HepG2 (cell line): Measurements from ENCODE around the gene SLC43A1. TPM values are rescaled to one million over a fixed set of nuclear protein-coding genes. Genes with fewer than 3 reads are reported as not detected.

Experiments
- BRCA1 ChIP-seq: sonication (generic); formaldehyde crosslinking; IDR thresholded peaks from 2 replicates; pipeline ENCODE4 v1.4.0; 2020; ENCODE audit warnings: missing genetic modification reagents
- FOXA3 ChIP-seq: IDR thresholded peaks from 2 replicates; pipeline ENCODE4 v1.6.1; 2016; ENCODE audit warnings: missing genetic modification reagents, missing compliant biosample characterization
- FOXK1 ChIP-seq: sonication (generic); formaldehyde crosslinking; IDR thresholded peaks from 2 replicates; pipeline ENCODE4 v1.4.0; 2020; ENCODE audit warnings: low read depth, missing genetic modification reagents, borderline replicate concordance
- HMGA1 ChIP-seq: sonication (generic); formaldehyde crosslinking; conservative IDR thresholded peaks from 2 replicates; pipeline ENCODE4 v1.4.0; 2020; ENCODE audit warnings: missing genetic modification reagents
- MEIS2 ChIP-seq: sonication (generic); formaldehyde crosslinking; IDR thresholded peaks from 2 replicates; pipeline ENCODE4 v1.9.0; 2021; ENCODE audit warnings: mild to moderate bottlenecking, missing genetic modification reagents
- SMAD9 ChIP-seq: sonication (generic); formaldehyde crosslinking; IDR thresholded peaks from 2 replicates; pipeline ENCODE4 v1.5.1; 2020; ENCODE audit warnings: mild to moderate bottlenecking, missing genetic modification reagents
- SOX13 ChIP-seq, 3 experiments: fragments of 450-650 bp in 1 of 3; sonication (generic) in 1 of 3; formaldehyde crosslinking in 1 of 3; IDR thresholded peaks in 2 of 3; conservative IDR thresholded peaks in 1 of 3; 2 replicates each; pipeline versions ENCODE4 v1.5.0 to v1.6.1; 2016 to 2020; ENCODE audit warnings: antibody characterized with exemption in 1 of 3, mild to moderate bottlenecking in 1 of 3, missing compliant biosample characterization in 1 of 3, missing genetic modification reagents in 1 of 3, moderate library complexity in 1 of 3
- SOX6 ChIP-seq, 2 experiments: fragments of 450-650 bp in 1 of 2; sonication (generic) in 1 of 2; formaldehyde crosslinking in 1 of 2; IDR thresholded peaks; 2 replicates each; pipeline versions ENCODE4 v1.4.0 to v1.6.1; 2017 to 2020; ENCODE audit warnings: antibody characterized with exemption in 1 of 2, mild to moderate bottlenecking in 1 of 2, missing genetic modification reagents in 1 of 2
- ZNF136 ChIP-seq: sonication (generic); formaldehyde crosslinking; IDR thresholded peaks from 2 replicates; pipeline ENCODE4 v1.8.1; 2022; ENCODE audit warnings: low read depth, mild to moderate bottlenecking, moderate library complexity, missing genetic modification reagents
- ZNF234 ChIP-seq: sonication (generic); formaldehyde crosslinking; conservative IDR thresholded peaks from 2 replicates; pipeline ENCODE4 v1.5.1; 2020; ENCODE audit warnings: mild to moderate bottlenecking, missing genetic modification reagents
- ZNF776 ChIP-seq: sonication (generic); formaldehyde crosslinking; IDR thresholded peaks from 2 replicates; pipeline ENCODE4 v1.4.0; 2020; ENCODE audit warnings: mild to moderate bottlenecking, missing genetic modification reagents
- polyA plus RNA-seq, 8 experiments: library from polyadenylated mRNA; depleted of rRNA in 3 of 8; stranded (reverse) in 7 of 8; unstranded in 1 of 8; fragments of >200 nt; fragmentation: Illumina TruSeq in 4 of 8; extraction: Trizol in 4 of 8; gene quantifications; 2 replicates each; pipeline versions ENCODE4 v1.2.1 to v1.2.3, GENCODE V29; 2011 to 2016; ENCODE audit warnings: low read depth in 4 of 8, missing spikeins in 1 of 8, mixed read lengths in 1 of 8; ENCODE audit not compliant: insufficient read depth in 1 of 8
- total RNA-seq, 5 experiments: library from RNA; depleted of rRNA; stranded (reverse); fragments of >200 nt; fragmentation: Illumina TruSeq; extraction: Trizol; gene quantifications; 2 replicates each; pipeline ENCODE4 v1.2.3, GENCODE V29; 2016; ENCODE audit warnings: low read depth in 1 of 5
- TF ChIP-seq, protein P1 (sequence below): sonication (generic); formaldehyde crosslinking; IDR thresholded peaks from 2 replicates; pipeline ENCODE4 v1.5.0; 2020; ENCODE audit warnings: mild to moderate bottlenecking, missing genetic modification reagents, moderate library complexity
- TF ChIP-seq, protein P2 (sequence below): sonication (generic); formaldehyde crosslinking; IDR thresholded peaks from 2 replicates; pipeline ENCODE4 v1.9.0; 2022; ENCODE audit warnings: missing genetic modification reagents, mild to moderate bottlenecking, borderline replicate concordance
- TF ChIP-seq, protein P3 (sequence below): sonication (generic); formaldehyde crosslinking; conservative IDR thresholded peaks from 2 replicates; pipeline ENCODE4 v1.4.0; 2020; ENCODE audit warnings: mild to moderate bottlenecking, missing genetic modification reagents, moderate library complexity

SLC43A1 gene
- total and polyA plus RNA-seq, 2 of the 13 experiments (the other 11 are each of a cell fraction or from before 2014, with no cell fraction given): 72.3 to 87.6 TPM

DNA sequence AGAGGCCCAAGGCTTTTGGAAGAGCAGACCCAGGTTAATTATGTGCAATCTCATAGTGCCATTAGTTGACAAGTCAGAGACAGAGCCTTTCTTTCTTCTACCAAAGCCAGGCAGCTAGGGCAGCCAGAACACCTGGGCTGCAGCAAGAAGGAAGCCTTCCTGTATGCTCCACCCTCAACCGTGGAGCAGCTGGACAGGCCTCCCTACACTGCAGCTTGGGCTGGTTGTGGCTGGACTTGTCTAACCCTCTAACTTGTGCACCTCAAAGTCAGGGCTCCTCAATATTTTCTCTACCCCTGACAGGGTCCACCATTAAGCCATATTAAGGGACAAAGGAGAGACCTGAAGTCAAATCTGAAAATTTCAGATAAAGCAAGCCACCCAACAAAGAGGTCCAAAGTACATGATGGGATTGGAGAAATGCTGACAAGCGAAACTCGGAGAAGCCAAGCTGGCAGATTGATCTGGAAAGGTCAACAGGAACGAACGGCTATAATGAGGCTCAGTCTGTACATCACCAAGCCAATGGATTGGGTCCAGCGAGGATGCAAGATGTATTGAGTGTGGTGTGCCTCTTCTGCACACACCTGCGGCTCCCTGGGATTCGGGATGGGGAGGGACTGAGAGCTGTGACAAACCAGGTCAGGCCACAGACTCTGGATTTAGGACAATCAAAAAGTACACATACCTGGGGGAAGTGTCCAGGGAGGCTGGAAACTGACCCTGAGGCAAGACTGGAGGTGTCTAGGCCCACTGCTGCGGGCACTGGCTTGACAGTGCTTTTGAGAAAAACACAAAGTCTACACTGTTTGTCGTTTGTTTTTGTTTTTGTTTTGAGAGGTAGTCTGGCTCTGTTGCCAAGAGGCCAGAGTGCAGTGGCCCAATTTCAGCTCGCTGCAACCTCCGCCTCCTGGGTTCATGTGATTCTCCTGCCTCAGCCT lies 76.9 kb downstream of the SLC43A1 start (continued):
- TF ChIP-seq, protein P1, sequence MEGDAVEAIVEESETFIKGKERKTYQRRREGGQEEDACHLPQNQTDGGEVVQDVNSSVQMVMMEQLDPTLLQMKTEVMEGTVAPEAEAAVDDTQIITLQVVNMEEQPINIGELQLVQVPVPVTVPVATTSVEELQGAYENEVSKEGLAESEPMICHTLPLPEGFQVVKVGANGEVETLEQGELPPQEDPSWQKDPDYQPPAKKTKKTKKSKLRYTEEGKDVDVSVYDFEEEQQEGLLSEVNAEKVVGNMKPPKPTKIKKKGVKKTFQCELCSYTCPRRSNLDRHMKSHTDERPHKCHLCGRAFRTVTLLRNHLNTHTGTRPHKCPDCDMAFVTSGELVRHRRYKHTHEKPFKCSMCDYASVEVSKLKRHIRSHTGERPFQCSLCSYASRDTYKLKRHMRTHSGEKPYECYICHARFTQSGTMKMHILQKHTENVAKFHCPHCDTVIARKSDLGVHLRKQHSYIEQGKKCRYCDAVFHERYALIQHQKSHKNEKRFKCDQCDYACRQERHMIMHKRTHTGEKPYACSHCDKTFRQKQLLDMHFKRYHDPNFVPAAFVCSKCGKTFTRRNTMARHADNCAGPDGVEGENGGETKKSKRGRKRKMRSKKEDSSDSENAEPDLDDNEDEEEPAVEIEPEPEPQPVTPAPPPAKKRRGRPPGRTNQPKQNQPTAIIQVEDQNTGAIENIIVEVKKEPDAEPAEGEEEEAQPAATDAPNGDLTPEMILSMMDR (CRISPR knock-in tag): no peak
- TF ChIP-seq SMAD9 (CRISPR knock-in tag) (no peak), ZNF776 (CRISPR knock-in tag) (no peak), ZNF136 (CRISPR knock-in tag) (no peak), ZNF234 (CRISPR knock-in tag) (no peak), SOX6 (IDR thresholded peaks at IDR 0.05) (no peak), SOX6 (CRISPR knock-in tag; IDR thresholded peaks at IDR 0.05) (peak; percentile 43; the same call in 1 of the 2 replicates), FOXA3 (CRISPR knock-in tag) (0 out of 2 replicates have a peak, but pooled peaks have one; percentile 25), SOX13 (IDR thresholded peaks at IDR 0.05) (no peak), SOX13 (CRISPR knock-in tag; conservative IDR thresholded peaks at IDR 0.05 in 1 of 2, IDR thresholded peaks at IDR 0.05 in 1 of 2) (peak in 1 of 2 experiments; percentile 23; a peak in 1 of 4 replicates), BRCA1 (no peak), HMGA1 (CRISPR knock-in tag) (no peak), FOXK1 (CRISPR knock-in tag) (peak; percentile 11; the same call in 1 of the 2 replicates), MEIS2 (0 out of 2 replicates have a peak, but pooled peaks have one; percentile 33)
- TF ChIP-seq, protein P2, sequence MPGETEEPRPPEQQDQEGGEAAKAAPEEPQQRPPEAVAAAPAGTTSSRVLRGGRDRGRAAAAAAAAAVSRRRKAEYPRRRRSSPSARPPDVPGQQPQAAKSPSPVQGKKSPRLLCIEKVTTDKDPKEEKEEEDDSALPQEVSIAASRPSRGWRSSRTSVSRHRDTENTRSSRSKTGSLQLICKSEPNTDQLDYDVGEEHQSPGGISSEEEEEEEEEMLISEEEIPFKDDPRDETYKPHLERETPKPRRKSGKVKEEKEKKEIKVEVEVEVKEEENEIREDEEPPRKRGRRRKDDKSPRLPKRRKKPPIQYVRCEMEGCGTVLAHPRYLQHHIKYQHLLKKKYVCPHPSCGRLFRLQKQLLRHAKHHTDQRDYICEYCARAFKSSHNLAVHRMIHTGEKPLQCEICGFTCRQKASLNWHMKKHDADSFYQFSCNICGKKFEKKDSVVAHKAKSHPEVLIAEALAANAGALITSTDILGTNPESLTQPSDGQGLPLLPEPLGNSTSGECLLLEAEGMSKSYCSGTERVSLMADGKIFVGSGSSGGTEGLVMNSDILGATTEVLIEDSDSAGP (CRISPR knock-in tag): 0 out of 2 replicates have a peak, but pooled peaks have one; percentile 20
- TF ChIP-seq, protein P3, sequence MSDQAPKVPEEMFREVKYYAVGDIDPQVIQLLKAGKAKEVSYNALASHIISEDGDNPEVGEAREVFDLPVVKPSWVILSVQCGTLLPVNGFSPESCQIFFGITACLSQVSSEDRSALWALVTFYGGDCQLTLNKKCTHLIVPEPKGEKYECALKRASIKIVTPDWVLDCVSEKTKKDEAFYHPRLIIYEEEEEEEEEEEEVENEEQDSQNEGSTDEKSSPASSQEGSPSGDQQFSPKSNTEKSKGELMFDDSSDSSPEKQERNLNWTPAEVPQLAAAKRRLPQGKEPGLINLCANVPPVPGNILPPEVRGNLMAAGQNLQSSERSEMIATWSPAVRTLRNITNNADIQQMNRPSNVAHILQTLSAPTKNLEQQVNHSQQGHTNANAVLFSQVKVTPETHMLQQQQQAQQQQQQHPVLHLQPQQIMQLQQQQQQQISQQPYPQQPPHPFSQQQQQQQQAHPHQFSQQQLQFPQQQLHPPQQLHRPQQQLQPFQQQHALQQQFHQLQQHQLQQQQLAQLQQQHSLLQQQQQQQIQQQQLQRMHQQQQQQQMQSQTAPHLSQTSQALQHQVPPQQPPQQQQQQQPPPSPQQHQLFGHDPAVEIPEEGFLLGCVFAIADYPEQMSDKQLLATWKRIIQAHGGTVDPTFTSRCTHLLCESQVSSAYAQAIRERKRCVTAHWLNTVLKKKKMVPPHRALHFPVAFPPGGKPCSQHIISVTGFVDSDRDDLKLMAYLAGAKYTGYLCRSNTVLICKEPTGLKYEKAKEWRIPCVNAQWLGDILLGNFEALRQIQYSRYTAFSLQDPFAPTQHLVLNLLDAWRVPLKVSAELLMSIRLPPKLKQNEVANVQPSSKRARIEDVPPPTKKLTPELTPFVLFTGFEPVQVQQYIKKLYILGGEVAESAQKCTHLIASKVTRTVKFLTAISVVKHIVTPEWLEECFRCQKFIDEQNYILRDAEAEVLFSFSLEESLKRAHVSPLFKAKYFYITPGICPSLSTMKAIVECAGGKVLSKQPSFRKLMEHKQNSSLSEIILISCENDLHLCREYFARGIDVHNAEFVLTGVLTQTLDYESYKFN (CRISPR knock-in tag): 0 out of 2 replicates have a peak, but pooled peaks have one; percentile 38
- TF ChIP-seq, all 625 proteins: peak for 22
